Motor neuron (in vitro differentiated cells): ENCODE data around the gene ITGB3BP. TPM values are rescaled to one million over a fixed set of nuclear protein-coding genes. Genes with fewer than 3 reads are reported as not detected.

Source experiments
- ATAC-seq, 8 experiments: fragments of 200-7000 bp; cut with Tn5 transposase; replicated peaks in 6 of 8; 2 replicates each; pipeline ENCODE4 v1.8.0; 2021; ENCODE audit warnings: mild to moderate bottlenecking in 8 of 8, moderate library complexity in 8 of 8
- H3K27ac ChIP-seq, 2 donors: fragments of 250-450 bp; sonication (Bioruptor Pico); 2 replicates each; pipeline ENCODE4 v1.9.0; 2021; ENCODE audit warnings: antibody characterized with exemption in 2 of 2, mild to moderate bottlenecking in 2 of 2, moderate library complexity in 1 of 2
- H3K4me1 ChIP-seq, 2 donors: fragments of 250-450 bp; sonication (Bioruptor Pico); replicated peaks in 1 of 2; 2 replicates each; pipeline ENCODE4 v1.6.1; 2021; ENCODE audit warnings: antibody characterized with exemption in 2 of 2, mild to moderate bottlenecking in 2 of 2, moderate library complexity in 1 of 2
- H3K4me3 ChIP-seq, 5 donors: fragments of 250-450 bp; sonication (Bioruptor Pico); 2 replicates each; pipeline ENCODE4 v1.9.0; 2021; ENCODE audit warnings: antibody characterized with exemption in 5 of 5, mild to moderate bottlenecking in 5 of 5, moderate library complexity in 4 of 5
- WGBS, 10 experiments: fragments of 450-650 bp; shearing (Covaris generic); methylation state at CpG; one replicate each; pipeline ENCODE4 v1.0.0; 2022; 5-methylcytosine and 5-hydroxymethylcytosine counted together
- in situ Hi-C, 9 experiments: fragments of 400-800 bp; cut with MboI; loops; one replicate each; pipeline ENCODE4 v1.15.0; 2021; ENCODE audit warnings: low sequenced_read_pairs in 9 of 9, low pct_unique_long_range_greater_than_20kb in 2 of 9; ENCODE audit not compliant: unreplicated experiment in 9 of 9
- total RNA-seq, 8 experiments: library from RNA; unstranded; fragments of 300-600 nt; gene quantifications; 2 replicates each; pipeline versions ENCODE4 v1.2.3 to v1.2.4, GENCODE V29; 2022

Gene ITGB3BP
- total RNA-seq, 8 experiments from 2014 or later: 22.4 to 62.2 (median 31.5) TPM

- Histone ChIP-seq H3K4me3 (no peak overlapping the region), H3K27ac (no peak overlapping the region), H3K4me1 (no peaks in the 10 kb centered on the region)
- no peak for ATAC-seq
- in situ Hi-C loops: no loop called here
- WGBS, 10 experiments: 0 to 100% (median 73%) methylated on average over 1 of the region's 1 CpG; no CpG with 5 or more reads in 2 of the 10 experiments
Measured at GRCh38 chr1:63537940-63538339, 14.9 kb upstream of the ITGB3BP start.

GRCh38 chr1:63537006-63537405 lies 14.0 kb upstream of the ITGB3BP start:
- H3K4me3 ChIP-seq: no peak overlapping the region
- H3K4me1 ChIP-seq: no peaks in the 10 kb centered on the region
- H3K27ac ChIP-seq: no peak overlapping the region
- in situ Hi-C loops: no loop called here
- no peak for ATAC-seq
- 58 to 97% (median 84%) methylated on average over 2 of the region's 2 CpGs; no CpG with 5 or more reads in 1 of the 10 experiments for WGBS, 10 experiments

DNA sequence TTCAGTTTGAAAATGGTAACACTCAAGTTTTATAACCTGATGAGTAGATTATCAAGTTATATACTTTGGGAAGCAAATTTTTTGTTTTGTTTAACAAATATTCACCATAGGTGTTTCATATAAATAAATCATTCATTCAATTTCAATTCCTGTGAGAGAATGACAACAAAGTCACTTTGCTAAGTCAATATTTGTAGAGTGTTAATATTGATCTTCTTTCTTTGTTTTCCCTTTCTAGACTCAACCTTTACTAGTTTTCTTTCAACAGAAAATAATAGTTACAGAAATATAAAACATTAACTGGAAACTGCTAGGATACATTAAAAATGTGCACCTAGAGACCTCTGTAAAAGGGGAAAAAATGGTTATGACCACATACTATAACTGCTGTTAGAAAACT lies 11.4 kb upstream of the ITGB3BP start:
- Histone ChIP-seq H3K4me3 (no peak overlapping the region), H3K4me1 (no peaks in the 10 kb centered on the region), H3K27ac (no peak overlapping the region)
- ATAC-seq: no peak
- in situ Hi-C loops: no loop called here

DNA sequence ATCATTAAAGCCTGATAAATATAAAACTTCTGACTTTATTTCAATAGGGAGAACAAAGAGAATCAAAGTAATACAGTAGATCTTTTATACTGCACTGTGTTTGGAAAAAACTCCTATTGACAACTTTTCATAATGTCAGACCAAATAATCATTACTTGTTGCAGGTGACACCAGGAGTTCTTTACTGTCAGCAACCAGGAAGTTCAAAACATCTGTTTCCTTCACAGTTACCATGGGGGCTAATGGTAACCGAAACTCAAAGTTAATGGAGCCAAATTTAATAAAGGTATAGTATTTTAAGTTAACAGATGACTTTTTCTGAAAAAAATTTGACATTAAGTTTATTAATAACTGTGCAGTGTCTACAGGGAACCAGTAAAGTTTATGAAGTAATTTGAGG lies 10.9 kb upstream of the ITGB3BP start:
- Histone ChIP-seq H3K27ac (no peak overlapping the region), H3K4me3 (no peak overlapping the region), H3K4me1 (no peaks in the 10 kb centered on the region)
- in situ Hi-C loops: no loop called here
- 89 to 100% (median 100%) methylated on average over 1 of the region's 1 CpG; no CpG with 5 or more reads in 1 of the 10 experiments for WGBS, 10 experiments
- ATAC-seq: no peak

GRCh38 chr1:63532727-63533126 lies 9.7 kb upstream of the ITGB3BP start:
- in situ Hi-C loops: no loop called here
- no peak for ATAC-seq
- H3K4me3 ChIP-seq: no peak overlapping the region
- no peak overlapping the region for H3K27ac ChIP-seq
- H3K4me1 ChIP-seq: no peaks in the 10 kb centered on the region
- WGBS, 10 experiments: 22 to 100% (median 75%) methylated on average over 1 of the region's 1 CpG; no CpG with 5 or more reads in 1 of the 10 experiments

GRCh38 chr1:63524201-63524600 lies 1.2 kb upstream of the ITGB3BP start:
- peak overlapping the region; percentile 92 to 98 for H3K27ac ChIP-seq

GRCh38 chr1:63523738-63524137 lies 713 bp upstream of the ITGB3BP start:
- peak; percentile 15 to 31 (median 26) for ATAC-seq
- H3K4me1 ChIP-seq: peaks cover 9 to 12% of the 10 kb centered on the region in 2 donors
- H3K4me3 ChIP-seq: peak overlapping the region; percentile 75 to 90 (median 80)
- peak overlapping the region; percentile 92 to 98 for H3K27ac ChIP-seq
- in situ Hi-C loops: no loop called here
- WGBS, 10 experiments: 0 to 6% (median 0%) methylated on average over 3 to 11 of the region's 11 CpGs

More at GRCh38 chr1:63524201-63524600, 1.2 kb upstream of the ITGB3BP start:
- peaks cover 9 to 12% of the 10 kb centered on the region in 2 donors for H3K4me1 ChIP-seq
- in situ Hi-C loops: no loop called here
- peak overlapping the region; percentile 75 to 90 (median 80) for H3K4me3 ChIP-seq
- 0 to 71% (median 31%) methylated on average over 2 to 3 of the region's 3 CpGs; no CpG with 5 or more reads in 2 of the 10 experiments for WGBS, 10 experiments
- no peak for ATAC-seq

DNA sequence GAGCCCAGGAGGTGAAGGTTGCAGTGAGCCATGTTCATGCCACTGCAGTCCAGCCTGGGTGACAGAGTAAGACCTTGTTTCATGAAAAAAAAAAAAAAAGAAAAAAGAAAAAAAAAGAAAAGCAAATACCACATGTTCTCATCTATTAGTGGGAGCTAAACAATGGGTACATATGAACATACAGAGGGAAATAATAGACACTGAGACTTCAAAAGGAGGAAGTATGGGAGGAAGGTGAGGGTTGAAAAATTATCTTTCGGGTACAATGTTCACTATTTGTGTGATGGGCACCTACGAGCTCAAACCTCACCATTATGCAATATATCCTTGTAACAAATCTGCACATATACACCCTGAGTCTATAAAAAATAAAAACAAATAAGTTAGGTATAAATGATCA lies 6.4 kb downstream of the ITGB3BP start:
- ATAC-seq: no peak
- no peaks in the 10 kb centered on the region for H3K4me1 ChIP-seq
- no peak overlapping the region for H3K4me3 ChIP-seq
- WGBS, 10 experiments: 90 to 100% (median 97%) methylated on average over 1 to 2 of the region's 2 CpGs; no CpG with 5 or more reads in 1 of the 10 experiments
- no peak overlapping the region for H3K27ac ChIP-seq
- in situ Hi-C loops: no loop called here

- in situ Hi-C loops: no loop called here
- no peak overlapping the region for H3K4me3 ChIP-seq
- H3K27ac ChIP-seq: no peak overlapping the region
Measured at GRCh38 chr1:63512584-63512983, 10.4 kb downstream of the ITGB3BP start.

DNA sequence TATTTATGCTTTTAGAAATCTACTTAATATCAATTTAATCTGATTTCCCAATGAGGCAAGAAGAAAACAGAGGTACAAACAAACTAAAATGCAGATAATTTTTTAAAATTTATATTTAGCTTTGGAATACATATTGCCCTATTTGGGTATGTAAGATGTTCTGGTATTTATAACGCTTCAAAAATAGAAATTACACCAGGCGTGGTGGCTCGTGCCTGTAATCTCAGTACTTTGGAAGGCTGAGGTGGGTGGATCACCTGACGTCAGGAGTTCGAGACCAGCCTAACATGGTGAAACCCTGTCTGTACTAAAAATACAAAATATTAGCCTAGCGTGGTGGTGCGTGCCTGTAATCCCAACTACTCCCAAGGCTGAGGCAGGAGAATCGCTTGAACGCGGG lies 13.3 kb downstream of the ITGB3BP start:
- WGBS, 10 experiments: 67 to 100% (median 86%) methylated on average over 2 to 10 of the region's 10 CpGs

More at GRCh38 chr1:63512584-63512983, 10.4 kb downstream of the ITGB3BP start:
- no peaks in the 10 kb centered on the region for H3K4me1 ChIP-seq
- no peak for ATAC-seq

DNA sequence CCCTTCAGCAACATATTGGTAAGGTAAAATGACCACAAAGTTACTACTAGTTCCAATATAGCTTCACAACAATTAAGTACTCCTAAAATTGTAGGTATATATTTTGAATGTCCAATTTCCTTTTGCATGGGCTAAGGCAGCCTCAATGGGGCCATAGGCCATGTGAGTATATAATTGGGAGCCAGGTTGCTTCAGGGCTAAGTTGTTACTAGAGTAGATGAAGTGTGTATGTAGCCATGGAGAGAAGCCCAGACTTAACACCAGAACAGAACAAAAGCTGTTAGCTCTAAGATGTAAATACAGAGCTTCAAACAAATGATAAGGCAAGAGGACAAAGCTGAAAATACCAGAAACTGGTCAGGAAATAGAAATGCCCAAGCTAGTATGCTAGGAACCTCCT lies 16.2 kb downstream of the ITGB3BP start:
- in situ Hi-C loops: no loop called here
- no peak overlapping the region for H3K27ac ChIP-seq
- no peaks in the 10 kb centered on the region for H3K4me1 ChIP-seq
- no peak overlapping the region for H3K4me3 ChIP-seq
- ATAC-seq: no peak

More for the DNA sequence above, 13.3 kb downstream of the ITGB3BP start:
- in situ Hi-C loops: no loop called here
- Histone ChIP-seq H3K27ac (no peak overlapping the region), H3K4me3 (no peak overlapping the region), H3K4me1 (no peaks in the 10 kb centered on the region)
- ATAC-seq: no peak

GRCh38 chr1:63501256-63501655 lies 21.8 kb downstream of the ITGB3BP start:
- Histone ChIP-seq H3K4me3 (no peak overlapping the region), H3K27ac (no peak overlapping the region), H3K4me1 (no peaks in the 10 kb centered on the region)
- 88 to 100% (median 93%) methylated on average over 1 to 3 of the region's 3 CpGs; no CpG with 5 or more reads in 2 of the 10 experiments for WGBS, 10 experiments
- ATAC-seq: no peak
- in situ Hi-C loops: no loop called here

GRCh38 chr1:63498106-63498505 lies 24.9 kb downstream of the ITGB3BP start:
- in situ Hi-C loops: no loop called here
- WGBS, 10 experiments: 0 to 100% (median 91%) methylated on average over 1 of the region's 1 CpG

GRCh38 chr1:63497577-63497976 lies 25.4 kb downstream of the ITGB3BP start:
- no peak for ATAC-seq
- H3K27ac ChIP-seq: no peak overlapping the region
- in situ Hi-C loops: no loop called here
- 86 to 100% (median 100%) methylated on average over 1 to 2 of the region's 2 CpGs; no CpG with 5 or more reads in 3 of the 10 experiments for WGBS, 10 experiments
- no peak overlapping the region for H3K4me3 ChIP-seq
- no peaks in the 10 kb centered on the region for H3K4me1 ChIP-seq

More at GRCh38 chr1:63498106-63498505, 24.9 kb downstream of the ITGB3BP start:
- H3K4me3 ChIP-seq: no peak overlapping the region
- ATAC-seq: no peak
- no peaks in the 10 kb centered on the region for H3K4me1 ChIP-seq
- H3K27ac ChIP-seq: no peak overlapping the region
